ENCODE data around the gene RAB40B.

RAB40B gene

GRCh38 chr17:82647593-82648164 lies 50.8 kb downstream of the RAB40B start:
- WGBS (ENCODE audit: insufficient coverage, insufficient read length) = no CpG with 5 or more reads among the region's 54 CpGs
- H3K27ac ChIP-seq (ENCODE audit: low read length) = no peak overlapping the region
- H3K9me3 ChIP-seq (ENCODE audit: control insufficient read depth, insufficient read depth, low read length) = no peaks in the 10 kb centered on the region
- DNase-seq (ENCODE audit: low read depth, low spot score) = no peak
- H3K36me3 ChIP-seq (ENCODE audit: control insufficient read depth, insufficient read depth, low read length) = peaks cover 10% of the 10 kb centered on the region; the same call in 1 of the 2 replicates
- peak overlapping the region; percentile 96 for H3K4me3 ChIP-seq (ENCODE audit: low read length)
- no peaks in the 10 kb centered on the region for H3K27me3 ChIP-seq (ENCODE audit: control insufficient read depth, insufficient read depth, low read length)
- H3K4me1 ChIP-seq (ENCODE audit: control insufficient read depth, insufficient read depth, low read length) = no peaks in the 10 kb centered on the region

DNA sequence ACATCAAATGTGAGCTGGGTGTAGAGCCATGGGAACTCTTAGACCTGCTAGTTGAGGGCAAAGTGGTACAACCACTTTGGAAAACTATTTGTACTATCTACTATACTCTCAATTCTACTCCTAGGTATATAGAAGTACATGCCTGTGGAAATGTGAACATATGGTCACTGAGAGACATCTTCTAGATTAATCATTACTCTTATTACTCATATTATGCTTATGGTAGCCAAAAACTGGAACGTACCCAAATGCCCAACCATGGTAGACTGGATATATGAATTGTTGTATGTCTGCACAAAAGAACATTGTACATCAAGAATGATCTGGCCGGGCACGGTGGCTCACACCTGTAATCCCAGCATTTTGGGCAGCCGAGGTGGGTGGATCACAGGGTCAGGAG lies 53.0 kb downstream of the RAB40B start:
- DNase-seq (ENCODE audit: low read depth, low spot score) = no peak
- no CpG with 5 or more reads among the region's 4 CpGs for WGBS (ENCODE audit: insufficient coverage, insufficient read length)
- no peak overlapping the region for H3K27ac ChIP-seq (ENCODE audit: low read length)
- H3K27me3 ChIP-seq (ENCODE audit: control insufficient read depth, insufficient read depth, low read length) = no peaks in the 10 kb centered on the region
- H3K36me3 ChIP-seq (ENCODE audit: control insufficient read depth, insufficient read depth, low read length) = peaks cover 20% of the 10 kb centered on the region
- H3K9me3 ChIP-seq (ENCODE audit: control insufficient read depth, insufficient read depth, low read length) = no peaks in the 10 kb centered on the region
- no peaks in the 10 kb centered on the region for H3K4me1 ChIP-seq (ENCODE audit: control insufficient read depth, insufficient read depth, low read length)
- H3K4me3 ChIP-seq (ENCODE audit: low read length) = no peak overlapping the region

GRCh38 chr17:82644148-82644547 lies 54.4 kb downstream of the RAB40B start:
- Histone ChIP-seq H3K27ac (ENCODE audit: low read length) (no peak overlapping the region), H3K9me3 (ENCODE audit: control insufficient read depth, insufficient read depth, low read length) (no peaks in the 10 kb centered on the region), H3K36me3 (ENCODE audit: control insufficient read depth, insufficient read depth, low read length) (peaks cover 26% of the 10 kb centered on the region), H3K27me3 (ENCODE audit: control insufficient read depth, insufficient read depth, low read length) (no peaks in the 10 kb centered on the region), H3K4me3 (ENCODE audit: low read length) (no peak overlapping the region), H3K4me1 (ENCODE audit: control insufficient read depth, insufficient read depth, low read length) (no peaks in the 10 kb centered on the region)
- WGBS (ENCODE audit: insufficient coverage, insufficient read length) = no CpG with 5 or more reads among the region's 5 CpGs
- DNase-seq (ENCODE audit: low read depth, low spot score) = no peak

DNA sequence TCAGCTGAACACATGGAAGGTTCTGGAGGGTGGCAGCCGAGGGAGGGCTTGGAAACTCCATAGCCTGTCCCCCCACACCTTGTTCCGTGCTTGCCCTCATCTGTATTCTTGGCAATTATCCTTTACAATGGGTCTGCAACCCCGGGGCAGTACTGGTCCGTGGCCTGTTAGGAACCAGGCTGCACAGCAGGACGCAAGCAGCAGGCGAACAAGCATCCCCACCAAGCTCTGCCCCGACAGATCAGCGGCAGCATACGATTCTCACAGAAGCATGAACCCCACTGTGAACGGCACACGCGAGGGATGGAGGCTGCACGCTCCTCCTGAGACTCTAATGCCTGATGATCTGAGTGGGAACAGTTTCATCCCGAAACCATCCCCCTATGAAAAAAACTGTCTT lies 56.5 kb downstream of the RAB40B start:
- Histone ChIP-seq H3K27ac (ENCODE audit: low read length) (no peak overlapping the region), H3K4me1 (ENCODE audit: control insufficient read depth, insufficient read depth, low read length) (no peaks in the 10 kb centered on the region), H3K27me3 (ENCODE audit: control insufficient read depth, insufficient read depth, low read length) (no peaks in the 10 kb centered on the region), H3K4me3 (ENCODE audit: low read length) (no peak overlapping the region), H3K9me3 (ENCODE audit: control insufficient read depth, insufficient read depth, low read length) (no peaks in the 10 kb centered on the region), H3K36me3 (ENCODE audit: control insufficient read depth, insufficient read depth, low read length) (peaks cover 26% of the 10 kb centered on the region)
- no peak for DNase-seq (ENCODE audit: low read depth, low spot score)
- WGBS (ENCODE audit: insufficient coverage, insufficient read length) = no CpG with 5 or more reads among the region's 14 CpGs

DNA sequence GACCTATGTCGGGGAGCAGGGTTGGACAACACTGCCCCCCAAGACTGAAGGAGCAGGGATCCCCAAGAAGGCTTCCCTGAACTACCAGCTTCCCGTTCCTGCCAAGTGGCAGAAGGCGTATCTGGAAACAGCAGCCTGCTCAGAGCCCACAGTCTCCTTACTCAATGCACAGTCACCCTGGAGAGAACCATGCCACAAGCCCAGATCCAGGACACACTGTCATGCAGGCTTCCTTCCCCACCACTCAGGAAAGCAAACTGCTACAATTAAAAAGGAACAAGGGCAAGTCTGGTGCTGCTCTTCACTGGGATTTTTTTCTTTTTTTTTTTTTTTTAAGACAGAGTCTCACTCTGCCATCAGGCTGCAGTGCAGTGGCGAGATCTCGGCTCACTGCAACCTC lies 58.5 kb downstream of the RAB40B start:
- H3K27me3 ChIP-seq (ENCODE audit: control insufficient read depth, insufficient read depth, low read length) = no peaks in the 10 kb centered on the region
- peaks cover 26% of the 10 kb centered on the region for H3K36me3 ChIP-seq (ENCODE audit: control insufficient read depth, insufficient read depth, low read length)
- no peak for DNase-seq (ENCODE audit: low read depth, low spot score)
- H3K27ac ChIP-seq (ENCODE audit: low read length) = no peak overlapping the region
- no CpG with 5 or more reads among the region's 5 CpGs for WGBS (ENCODE audit: insufficient coverage, insufficient read length)
- H3K9me3 ChIP-seq (ENCODE audit: control insufficient read depth, insufficient read depth, low read length) = no peaks in the 10 kb centered on the region
- H3K4me1 ChIP-seq (ENCODE audit: control insufficient read depth, insufficient read depth, low read length) = no peaks in the 10 kb centered on the region
- H3K4me3 ChIP-seq (ENCODE audit: low read length) = no peak overlapping the region

DNA sequence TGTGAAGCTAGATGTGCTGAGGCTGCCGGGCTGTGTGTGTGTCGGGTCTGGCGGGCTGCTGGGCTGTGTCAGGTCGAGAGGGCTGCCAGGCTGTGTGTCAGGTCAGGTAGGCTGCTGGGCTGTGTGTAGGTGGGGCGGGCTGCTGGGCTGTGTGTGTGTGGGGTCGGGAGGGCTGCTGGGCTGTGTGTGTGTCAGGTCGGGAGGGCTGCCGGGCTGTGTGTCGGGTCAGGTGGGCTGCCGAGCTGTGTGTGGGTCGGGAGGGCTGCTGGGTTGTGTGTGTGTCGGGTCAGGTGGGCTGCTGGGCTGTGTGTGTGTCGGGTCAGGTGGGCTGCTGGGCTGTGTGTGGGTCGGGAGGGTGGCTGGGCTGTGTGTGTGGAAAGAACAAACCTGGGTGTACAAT lies 58.9 kb downstream of the RAB40B start:
- no peak overlapping the region for H3K27ac ChIP-seq (ENCODE audit: low read length)
- WGBS (ENCODE audit: insufficient coverage, insufficient read length) = no CpG with 5 or more reads among the region's 14 CpGs
- H3K9me3 ChIP-seq (ENCODE audit: control insufficient read depth, insufficient read depth, low read length) = no peaks in the 10 kb centered on the region
- H3K4me3 ChIP-seq (ENCODE audit: low read length) = no peak overlapping the region
- H3K4me1 ChIP-seq (ENCODE audit: control insufficient read depth, insufficient read depth, low read length) = no peaks in the 10 kb centered on the region
- peaks cover 26% of the 10 kb centered on the region for H3K36me3 ChIP-seq (ENCODE audit: control insufficient read depth, insufficient read depth, low read length)
- no peak for DNase-seq (ENCODE audit: low read depth, low spot score)
- no peaks in the 10 kb centered on the region for H3K27me3 ChIP-seq (ENCODE audit: control insufficient read depth, insufficient read depth, low read length)

- H3K36me3 ChIP-seq (ENCODE audit: control insufficient read depth, insufficient read depth, low read length) = peaks cover 18% of the 10 kb centered on the region
Measured at GRCh38 chr17:82638183-82638773, 60.2 kb downstream of the RAB40B start.

DNA sequence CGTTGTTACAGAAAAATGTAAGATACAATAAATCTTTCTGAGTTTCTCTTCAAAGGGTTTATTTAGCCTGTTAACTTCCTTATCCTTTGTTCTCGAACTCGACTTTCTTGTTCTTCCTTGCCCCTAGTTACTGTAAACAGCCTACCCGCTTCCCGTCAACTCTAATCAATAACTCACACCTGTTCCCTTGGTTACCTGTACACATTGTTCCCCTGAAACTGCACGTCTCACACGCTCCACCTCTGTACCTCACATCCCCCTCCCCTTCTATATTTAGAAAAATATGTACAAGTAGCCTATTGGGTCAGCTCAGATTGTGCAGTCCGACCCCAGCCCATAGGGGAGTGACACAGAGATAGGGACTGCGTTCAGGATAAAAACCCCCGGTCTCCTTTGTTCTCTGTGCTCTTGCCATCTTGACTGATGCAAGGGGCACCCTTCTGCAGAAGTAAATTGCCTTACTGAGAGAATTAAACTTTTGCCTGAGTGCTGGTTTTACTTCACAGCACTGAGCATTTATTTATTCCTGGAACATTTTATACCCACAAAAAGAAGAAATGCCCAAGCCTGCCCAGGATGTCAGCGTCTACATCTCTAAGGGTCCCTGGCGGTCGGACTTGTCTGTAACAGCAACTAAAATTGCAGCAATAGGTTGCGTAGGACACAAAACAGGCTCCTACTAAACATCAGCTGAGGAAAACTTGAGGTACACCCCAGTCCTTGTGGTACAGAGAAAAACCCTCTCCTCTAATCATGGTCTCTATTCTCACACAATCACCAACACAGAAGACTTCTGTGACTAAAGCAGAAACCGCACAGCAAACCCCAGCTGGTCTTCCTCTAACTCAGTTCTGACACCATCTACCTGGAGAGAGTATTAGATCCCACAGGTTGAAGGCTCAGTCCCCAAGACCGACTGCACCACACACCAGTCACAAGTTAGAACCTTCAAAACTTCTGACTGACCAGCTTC lies 61.6 kb downstream of the RAB40B start:
- no peak for DNase-seq (ENCODE audit: low read depth, low spot score)
- peaks cover 9% of the 10 kb centered on the region for H3K36me3 ChIP-seq (ENCODE audit: control insufficient read depth, insufficient read depth, low read length)
- H3K27ac ChIP-seq (ENCODE audit: low read length) = no peak overlapping the region

More at GRCh38 chr17:82638183-82638773, 60.2 kb downstream of the RAB40B start:
- no peak for DNase-seq (ENCODE audit: low read depth, low spot score)
- Histone ChIP-seq H3K9me3 (ENCODE audit: control insufficient read depth, insufficient read depth, low read length) (no peaks in the 10 kb centered on the region), H3K27me3 (ENCODE audit: control insufficient read depth, insufficient read depth, low read length) (no peaks in the 10 kb centered on the region), H3K4me1 (ENCODE audit: control insufficient read depth, insufficient read depth, low read length) (no peaks in the 10 kb centered on the region), H3K4me3 (ENCODE audit: low read length) (no peak overlapping the region), H3K27ac (ENCODE audit: low read length) (no peak overlapping the region)
- WGBS (ENCODE audit: insufficient coverage, insufficient read length) = no CpG with 5 or more reads among the region's 5 CpGs

GRCh38 chr17:82633343-82633742 lies 65.2 kb downstream of the RAB40B start:
- Histone ChIP-seq H3K36me3 (ENCODE audit: control insufficient read depth, insufficient read depth, low read length) (peaks cover 3% of the 10 kb centered on the region; the same call in 1 of the 2 replicates), H3K9me3 (ENCODE audit: control insufficient read depth, insufficient read depth, low read length) (no peaks in the 10 kb centered on the region), H3K4me1 (ENCODE audit: control insufficient read depth, insufficient read depth, low read length) (no peaks in the 10 kb centered on the region), H3K27me3 (ENCODE audit: control insufficient read depth, insufficient read depth, low read length) (no peaks in the 10 kb centered on the region), H3K27ac (ENCODE audit: low read length) (no peak overlapping the region), H3K4me3 (ENCODE audit: low read length) (no peak overlapping the region)
- DNase-seq (ENCODE audit: low read depth, low spot score) = no peak

More for the DNA sequence above, 61.6 kb downstream of the RAB40B start:
- Histone ChIP-seq H3K27me3 (ENCODE audit: control insufficient read depth, insufficient read depth, low read length) (no peaks in the 10 kb centered on the region), H3K9me3 (ENCODE audit: control insufficient read depth, insufficient read depth, low read length) (no peaks in the 10 kb centered on the region), H3K4me1 (ENCODE audit: control insufficient read depth, insufficient read depth, low read length) (no peaks in the 10 kb centered on the region), H3K4me3 (ENCODE audit: low read length) (no peak overlapping the region)
- WGBS (ENCODE audit: insufficient coverage, insufficient read length) = 100% methylated on average over 5 of the region's 16 CpGs

GRCh38 chr17:82632451-82632850 lies 66.0 kb downstream of the RAB40B start:
- H3K9me3 ChIP-seq (ENCODE audit: control insufficient read depth, insufficient read depth, low read length) = no peaks in the 10 kb centered on the region
- DNase-seq (ENCODE audit: low read depth, low spot score) = no peak
- WGBS (ENCODE audit: insufficient coverage, insufficient read length) = no CpG with 5 or more reads among the region's 8 CpGs
- no peaks in the 10 kb centered on the region for H3K4me1 ChIP-seq (ENCODE audit: control insufficient read depth, insufficient read depth, low read length)
- H3K36me3 ChIP-seq (ENCODE audit: control insufficient read depth, insufficient read depth, low read length) = peaks cover 4% of the 10 kb centered on the region; the same call in 1 of the 2 replicates
- H3K27me3 ChIP-seq (ENCODE audit: control insufficient read depth, insufficient read depth, low read length) = no peaks in the 10 kb centered on the region
- H3K4me3 ChIP-seq (ENCODE audit: low read length) = no peak overlapping the region
- no peak overlapping the region for H3K27ac ChIP-seq (ENCODE audit: low read length)

Measured in iPS DF 6.9 (cell line).